Caco-2 (cell line): ENCODE measurements around the gene CEP164. TPM values are rescaled to one million over a fixed set of nuclear protein-coding genes. Genes with fewer than 3 reads are reported as not detected.

Experiments used
- BruUV-seq: library from RNA; stranded (reverse); fragments of 400-500 nt; replicated peaks from 2 replicates; lab custom pipeline; 2021; lab: Mats Ljungman, UMichigan
- CTCF ChIA-PET: fragments of 300-600 bp; sonication (Branson Sonifier 250); formaldehyde crosslinking; loops from one replicate; lab custom pipeline; 2022; ENCODE audit warnings: antibody characterized with exemption; lab: Charles Lee
- POLR2A ChIA-PET: fragments of 300-600 bp; sonication (Branson Sonifier 250); formaldehyde crosslinking; loops from one replicate; lab custom pipeline; 2022; ENCODE audit warnings: antibody characterized with exemption; lab: Charles Lee
- DNase-seq, 2 experiments: peaks; one replicate each; pipeline versions ENCODE4 v3.0.0 to v3.0.0-alpha.2; 2020 to 2022
- H3K27me3 ChIP-seq: replicated peaks from 2 replicates; pipeline ENCODE4 v1.6.0; 2011; ENCODE audit warnings: low read length; ENCODE audit not compliant: control insufficient read depth, insufficient read depth
- H3K36me3 ChIP-seq: 2 replicates; pipeline ENCODE4 v1.5.1; 2011; ENCODE audit warnings: low read length; ENCODE audit not compliant: control insufficient read depth, insufficient read depth
- H3K4me1 ChIP-seq: fragments of 250-450 bp; sonication (Bioruptor Pico); 2 replicates; pipeline ENCODE4 v1.5.1; 2020; ENCODE audit warnings: mild to moderate bottlenecking
- H3K4me3 ChIP-seq: 2 replicates; pipeline ENCODE4 v1.5.1; 2011; ENCODE audit warnings: low read depth, mild to moderate bottlenecking, control low read depth, low read length
- H3K9me3 ChIP-seq: fragments of 250-450 bp; sonication (Bioruptor Pico); 2 replicates; pipeline ENCODE4 v1.5.1; 2020; ENCODE audit warnings: mild to moderate bottlenecking, moderate library complexity
- H3K27ac Mint-ChIP-seq: one replicate; pipeline ENCODE4 v1.8.0; 2022; ENCODE audit warnings: mixed read lengths; ENCODE audit not compliant: unreplicated experiment
- H3K27me3 Mint-ChIP-seq: one replicate; pipeline ENCODE4 v1.8.0; 2022; ENCODE audit warnings: mixed read lengths; ENCODE audit not compliant: insufficient read depth, unreplicated experiment
- H3K36me3 Mint-ChIP-seq: one replicate; pipeline ENCODE4 v1.8.0; 2022; ENCODE audit warnings: mild to moderate bottlenecking, mixed read lengths; ENCODE audit not compliant: insufficient read depth, unreplicated experiment
- H3K4me1 Mint-ChIP-seq: one replicate; pipeline ENCODE4 v1.8.0; 2022; ENCODE audit warnings: low read depth, mixed read lengths; ENCODE audit not compliant: unreplicated experiment
- H3K4me3 Mint-ChIP-seq: one replicate; pipeline ENCODE4 v1.8.0; 2022; ENCODE audit warnings: mild to moderate bottlenecking, moderate library complexity, mixed read lengths; ENCODE audit not compliant: unreplicated experiment
- H3K9me3 Mint-ChIP-seq: one replicate; pipeline ENCODE4 v1.8.0; 2022; ENCODE audit warnings: mixed read lengths; ENCODE audit not compliant: unreplicated experiment
- intact Hi-C: fragments of 100-400 bp; cut with micrococcal nuclease; formaldehyde crosslinking; loops from one replicate; pipeline ENCODE4 v1.10.0; 2022; ENCODE audit not compliant: unreplicated experiment
- total RNA-seq: library from RNA; stranded (reverse); gene quantifications from 2 replicates; pipeline ENCODE4 v1.2.3, GENCODE V29; 2022
- TF ChIP-seq, protein P1 (sequence below), 2 experiments: fragments of 200-600 bp in 1 of 2; IDR thresholded peaks; 1 replicate in 1 of 2; 2 replicates in 1 of 2; pipeline versions ENCODE4 v1.5.1 to v1.8.0; 2011 to 2022; ENCODE audit warnings: antibody characterized with exemption in 1 of 2, control low read depth in 1 of 2, inconsistent platforms in 1 of 2, low read depth in 1 of 2, low read length in 1 of 2, mild to moderate bottlenecking in 1 of 2, moderate library complexity in 1 of 2; ENCODE audit not compliant: insufficient read depth in 1 of 2, severe bottlenecking in 1 of 2, unreplicated experiment in 1 of 2

CEP164 gene
- total RNA-seq, 1 experiment from 2014 or later = 48.9 TPM

DNA sequence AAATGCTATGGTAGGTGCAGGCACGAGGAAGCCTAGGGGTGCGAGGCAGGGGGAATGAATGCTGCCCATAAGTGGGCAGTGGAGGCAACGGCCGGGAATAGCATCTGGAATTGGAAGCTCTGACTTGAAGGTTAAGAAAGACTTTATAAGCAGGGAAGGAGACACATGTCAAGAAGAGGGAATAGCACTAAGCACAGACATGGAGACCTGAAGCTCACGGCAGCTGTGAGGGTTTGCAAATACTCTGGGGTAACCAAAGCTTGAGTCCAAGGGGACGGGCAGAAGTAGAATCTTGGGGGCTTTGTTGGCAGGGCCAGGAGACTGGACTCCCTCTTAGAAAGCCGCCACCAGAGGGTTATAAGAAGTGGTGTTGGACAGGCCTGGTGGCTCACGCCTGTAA lies 112.6 kb downstream of the CEP164 start:
- Histone ChIP-seq H3K27me3 (peaks cover 1% of the 10 kb centered on the region; the same call in 1 of the 2 replicates), H3K36me3 (no peaks in the 10 kb centered on the region), H3K4me3 (no peak overlapping the region), H3K4me1 (no peaks in the 10 kb centered on the region), H3K9me3 (no peaks in the 10 kb centered on the region)
- peaks cover 35% of the 10 kb centered on the region for H3K27me3 Mint-ChIP-seq
- ChIA-PET CTCF (interaction anchor here (1.2 to 1.7 kb wide), 2 partner anchors 14 to 377 kb away, joined by 4 to 8 read pairs; no protein-coding TSS in a partner anchor), POLR2A (no interaction called here)
- TF ChIP-seq, protein P1, sequence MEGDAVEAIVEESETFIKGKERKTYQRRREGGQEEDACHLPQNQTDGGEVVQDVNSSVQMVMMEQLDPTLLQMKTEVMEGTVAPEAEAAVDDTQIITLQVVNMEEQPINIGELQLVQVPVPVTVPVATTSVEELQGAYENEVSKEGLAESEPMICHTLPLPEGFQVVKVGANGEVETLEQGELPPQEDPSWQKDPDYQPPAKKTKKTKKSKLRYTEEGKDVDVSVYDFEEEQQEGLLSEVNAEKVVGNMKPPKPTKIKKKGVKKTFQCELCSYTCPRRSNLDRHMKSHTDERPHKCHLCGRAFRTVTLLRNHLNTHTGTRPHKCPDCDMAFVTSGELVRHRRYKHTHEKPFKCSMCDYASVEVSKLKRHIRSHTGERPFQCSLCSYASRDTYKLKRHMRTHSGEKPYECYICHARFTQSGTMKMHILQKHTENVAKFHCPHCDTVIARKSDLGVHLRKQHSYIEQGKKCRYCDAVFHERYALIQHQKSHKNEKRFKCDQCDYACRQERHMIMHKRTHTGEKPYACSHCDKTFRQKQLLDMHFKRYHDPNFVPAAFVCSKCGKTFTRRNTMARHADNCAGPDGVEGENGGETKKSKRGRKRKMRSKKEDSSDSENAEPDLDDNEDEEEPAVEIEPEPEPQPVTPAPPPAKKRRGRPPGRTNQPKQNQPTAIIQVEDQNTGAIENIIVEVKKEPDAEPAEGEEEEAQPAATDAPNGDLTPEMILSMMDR (IDR thresholded peaks at IDR 0.05; ENCODE audit: insufficient read depth in 1 of 2, low read depth in 1 of 2, low read length in 1 of 2, severe bottlenecking in 1 of 2, unreplicated experiment in 1 of 2) = no peak
- no TSS peak for BruUV-seq
- H3K4me1 Mint-ChIP-seq = no peaks in the 10 kb centered on the region
- intact Hi-C loops = loop anchor here (5.0 kb wide), 1 partner anchor 172 kb away; no protein-coding TSS in a partner anchor
- H3K36me3 Mint-ChIP-seq = no peaks in the 10 kb centered on the region
- no peak for DNase-seq
- no peak overlapping the region for H3K4me3 Mint-ChIP-seq
- no peak overlapping the region for H3K27ac Mint-ChIP-seq
- no peaks in the 10 kb centered on the region for H3K9me3 Mint-ChIP-seq

GRCh38 chr11:117441146-117441975 lies 113.7 kb downstream of the CEP164 start:
- intact Hi-C loops = loop anchor here (5.0 kb wide), 1 partner anchor 171 kb away; no protein-coding TSS in a partner anchor
- Mint-ChIP-seq H3K4me3 (no peak overlapping the region), H3K4me1 (no peaks in the 10 kb centered on the region), H3K27ac (no peak overlapping the region), H3K36me3 (no peaks in the 10 kb centered on the region), H3K27me3 (peaks cover 38% of the 10 kb centered on the region), H3K9me3 (no peaks in the 10 kb centered on the region)
- no peaks in the 10 kb centered on the region for H3K9me3 ChIP-seq
- CTCF ChIA-PET = interaction anchor here (0.7 to 1.7 kb wide), 2 partner anchors 15 to 368 kb away, joined by 3 to 8 read pairs; no protein-coding TSS in a partner anchor
- BruUV-seq = no TSS peak
- POLR2A ChIA-PET = no interaction called here
- H3K27me3 ChIP-seq = no peaks in the 10 kb centered on the region; the same call in 1 of the 2 replicates
- H3K4me1 ChIP-seq = no peaks in the 10 kb centered on the region
- no peaks in the 10 kb centered on the region for H3K36me3 ChIP-seq
- no peak overlapping the region for H3K4me3 ChIP-seq
- DNase-seq = no peak
- TF ChIP-seq, protein P1 (IDR thresholded peaks at IDR 0.05; ENCODE audit: insufficient read depth in 1 of 2, low read depth in 1 of 2, low read length in 1 of 2, severe bottlenecking in 1 of 2, unreplicated experiment in 1 of 2) = no peak

DNA sequence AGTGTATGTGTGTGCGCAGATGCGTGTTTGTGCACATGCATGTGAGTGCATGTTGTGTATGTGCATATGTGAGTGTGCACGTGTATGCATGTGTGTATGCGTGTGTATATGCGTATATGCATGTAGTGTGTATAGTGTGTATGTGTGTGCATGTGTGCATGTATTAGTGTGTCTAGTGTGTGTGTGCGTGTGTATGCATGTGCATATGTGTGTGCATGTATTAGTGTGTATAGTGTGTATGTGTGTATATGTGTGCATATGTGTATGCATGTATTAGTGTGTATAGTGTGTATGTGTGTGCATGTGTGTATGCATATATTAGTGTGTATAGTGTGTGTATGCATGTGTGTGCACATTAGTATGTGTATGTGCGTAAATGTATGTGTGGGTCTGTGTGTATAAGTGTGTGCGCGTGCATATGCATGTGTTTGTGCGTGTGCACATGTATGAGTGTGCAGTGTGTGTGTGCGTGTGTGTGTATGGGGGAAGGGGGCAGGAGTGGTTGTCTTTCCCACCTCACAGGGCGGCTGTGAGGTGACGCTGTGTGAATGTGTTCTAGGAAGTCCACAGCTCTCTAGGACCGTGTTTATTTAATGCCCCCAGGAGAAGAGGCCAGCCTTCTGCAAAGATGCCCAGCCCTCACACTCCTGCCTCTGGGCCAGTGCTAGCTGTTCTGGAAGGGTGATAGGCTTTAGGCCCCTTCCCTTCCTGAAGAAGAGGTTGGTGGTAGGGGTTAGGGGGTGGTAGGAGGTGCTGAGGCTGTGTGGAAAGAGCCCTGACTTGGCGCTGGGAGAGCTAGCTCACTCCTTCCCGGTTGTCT lies 114.6 kb downstream of the CEP164 start:
- Mint-ChIP-seq H3K36me3 (no peaks in the 10 kb centered on the region), H3K27me3 (peaks cover 34% of the 10 kb centered on the region), H3K9me3 (no peaks in the 10 kb centered on the region), H3K4me3 (no peak overlapping the region), H3K4me1 (no peaks in the 10 kb centered on the region), H3K27ac (no peak overlapping the region)
- H3K9me3 ChIP-seq = no peaks in the 10 kb centered on the region
- no peaks in the 10 kb centered on the region; the same call in 1 of the 2 replicates for H3K27me3 ChIP-seq
- no peaks in the 10 kb centered on the region for H3K36me3 ChIP-seq
- BruUV-seq = no TSS peak
- no peak for DNase-seq
- ChIA-PET CTCF (interaction anchor here (1.2 to 4.2 kb wide), 5 partner anchors 16 to 377 kb away, joined by 3 to 43 read pairs (median 25); no protein-coding TSS in a partner anchor), POLR2A (no interaction called here)
- TF ChIP-seq, protein P1 (IDR thresholded peaks at IDR 0.05; ENCODE audit: insufficient read depth in 1 of 2, low read depth in 1 of 2, low read length in 1 of 2, severe bottlenecking in 1 of 2, unreplicated experiment in 1 of 2) = no peak
- no peak overlapping the region for H3K4me3 ChIP-seq
- intact Hi-C loops = loop anchor here (5.0 kb wide), 1 partner anchor 170 kb away; no protein-coding TSS in a partner anchor
- H3K4me1 ChIP-seq = no peaks in the 10 kb centered on the region
